Measurements from ENCODE around the gene HJV.

HJV gene

DNA sequence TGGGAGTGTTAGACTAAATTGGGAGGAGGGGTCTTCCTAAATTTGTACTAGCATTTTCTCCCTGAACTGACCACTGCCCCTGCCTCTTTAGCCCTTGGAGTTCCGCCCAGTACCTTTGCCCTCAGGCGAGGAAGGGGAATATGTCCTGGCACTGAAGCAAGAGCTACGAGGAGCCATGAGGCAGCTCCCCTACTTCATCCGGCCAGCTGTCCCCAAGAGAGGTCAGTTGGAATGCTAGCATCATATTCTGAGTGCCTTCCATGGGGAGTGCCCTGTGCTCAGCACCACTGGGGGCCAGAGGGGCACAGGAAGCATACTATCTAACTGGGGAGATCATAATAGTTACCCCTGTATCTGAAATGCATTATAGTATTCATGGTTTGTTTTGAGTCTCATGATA lies 46.3 kb downstream of the HJV start:
- TF ChIP-seq GATA3 (IDR thresholded peaks at IDR 0.05; ENCODE audit: low read depth, low read length) (no peak), GATA2 (IDR thresholded peaks at IDR 0.05; ENCODE audit: low read depth, low read length) (no peak)

DNA sequence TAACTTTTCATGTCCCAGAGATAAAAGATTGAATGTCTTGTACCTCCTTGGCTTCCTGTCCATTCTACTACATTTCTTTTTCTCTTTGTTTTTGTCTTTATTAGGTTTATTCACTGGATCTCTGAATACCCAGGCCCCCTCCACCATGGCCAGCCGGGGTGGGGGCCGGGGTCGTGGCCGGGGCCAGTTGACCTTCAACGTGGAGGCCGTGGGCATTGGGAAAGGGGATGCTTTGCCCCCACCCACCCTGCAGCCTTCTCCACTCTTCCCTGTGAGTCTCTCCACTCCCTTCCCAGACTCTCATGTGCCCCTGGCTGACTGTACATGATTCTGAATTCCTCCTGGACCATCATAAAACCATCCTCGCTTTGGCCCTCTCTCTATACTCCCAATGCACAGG lies 46.8 kb downstream of the HJV start:
- no peak for TF ChIP-seq GATA3 (IDR thresholded peaks at IDR 0.05; ENCODE audit: low read depth, low read length)
- TF ChIP-seq GATA2 (IDR thresholded peaks at IDR 0.05; ENCODE audit: low read depth, low read length), result no peak

DNA sequence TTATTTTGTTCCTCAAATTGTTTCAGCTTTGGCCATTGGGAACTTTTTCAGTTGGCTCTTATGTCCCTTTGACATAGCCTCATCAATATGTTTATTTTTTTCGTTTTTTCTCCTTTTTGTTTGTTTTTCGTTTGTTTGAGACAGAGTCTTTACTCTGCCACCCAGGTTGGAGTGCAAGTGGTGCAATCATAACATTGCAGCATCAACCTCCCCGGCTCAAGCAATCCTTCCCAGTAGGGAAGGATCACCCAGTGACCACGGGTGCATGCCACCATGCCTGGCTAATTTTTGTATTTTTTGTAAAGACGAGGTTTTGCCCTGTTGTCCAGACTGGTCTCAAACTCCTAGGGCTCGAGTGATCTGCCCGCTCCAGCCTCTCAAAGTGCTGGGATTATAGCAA lies 49.0 kb downstream of the HJV start:
- TF ChIP-seq GATA3 (IDR thresholded peaks at IDR 0.05; ENCODE audit: low read depth, low read length) (no peak), GATA2 (IDR thresholded peaks at IDR 0.05; ENCODE audit: low read depth, low read length) (no peak)

Measured in SH-SY5Y (cell line).